Stomach (tissue), 9 donors: ENCODE measurements around the gene SND1. TPM values are rescaled to one million over a fixed set of nuclear protein-coding genes. Genes with fewer than 3 reads are reported as not detected.

Experiments
- DNase-seq, 2 donors: peaks; one replicate each; pipeline versions ENCODE4 v3.0.0 to v3.0.0-alpha.2; 2013 to 2019
- H3K27ac ChIP-seq, 5 donors: fragments of 200-600 bp in 4 of 5; sonication (generic) in 4 of 5; one replicate each; pipeline ENCODE4 v1.5.1; 2013 to 2019; ENCODE audit warnings: mild to moderate bottlenecking in 1 of 5, moderate library complexity in 1 of 5
- H3K27me3 ChIP-seq, 3 donors: fragments of 200-600 bp; sonication (generic); one replicate each; pipeline ENCODE4 v1.5.1; 2017 to 2019; ENCODE audit warnings: mixed run types in 1 of 3
- H3K36me3 ChIP-seq, 4 donors: fragments of 200-600 bp; sonication (generic); 1 replicate in 3 of 4; 2 replicates in 1 of 4; pipeline ENCODE4 v1.5.1; 2016 to 2019
- H3K4me1 ChIP-seq, 4 donors: fragments of 200-600 bp; sonication (generic); one replicate each; pipeline ENCODE4 v1.5.1; 2016 to 2019
- H3K4me3 ChIP-seq, 4 donors: fragments of 200-600 bp; sonication (generic) in 3 of 4; one replicate each; pipeline ENCODE4 v1.5.1; 2016 to 2019; ENCODE audit warnings: mild to moderate bottlenecking in 1 of 4
- H3K9me3 ChIP-seq, 4 donors: fragments of 200-600 bp; sonication (generic); one replicate each; pipeline ENCODE4 v1.5.1; 2016 to 2019
- CTCF ChIP-seq, 7 experiments: fragments of 450-650 bp in 4 of 7; fragments of 200-600 bp in 3 of 7; sonication (generic) in 3 of 7; IDR thresholded peaks; one replicate each; pipeline ENCODE4 v1.5.1; 2016 to 2019; ENCODE audit warnings: antibody characterized with exemption in 7 of 7, control low read depth in 2 of 7, mild to moderate bottlenecking in 1 of 7
- EP300 ChIP-seq: sonication (generic); formaldehyde crosslinking; IDR thresholded peaks from one replicate; pipeline ENCODE4 v1.6.1; 2017; ENCODE audit warnings: antibody characterized with exemption
- POLR2A ChIP-seq, 4 donors: fragments of 450-650 bp; IDR thresholded peaks; one replicate each; pipeline ENCODE4 v1.6.1; 2016; ENCODE audit warnings: antibody characterized with exemption in 4 of 4, control low read depth in 2 of 4, mild to moderate bottlenecking in 1 of 4, moderate library complexity in 1 of 4
- POLR2AphosphoS5 ChIP-seq, 3 donors: sonication (generic); formaldehyde crosslinking; IDR thresholded peaks; one replicate each; pipeline ENCODE4 v1.6.1; 2016; ENCODE audit warnings: antibody characterized with exemption in 3 of 3
- WGBS, 5 donors: extraction: QIAGEN DNeasy Blood & Tissue Kit in 3 of 5; methylation state at CpG; one replicate each; pipeline versions ENCODE4 v1.1.5 to v1.1.7; 2013 to 2018; 5-methylcytosine and 5-hydroxymethylcytosine counted together
- intact Hi-C: fragments of 100-400 bp; cut with DNase I; formaldehyde crosslinking; loops from one replicate; pipeline ENCODE4 v1.15.1; 2023; ENCODE audit warnings: low total_unique reads
- polyA plus RNA-seq, 3 donors: library from polyadenylated mRNA; stranded (reverse); fragments of 200-250 nt; gene quantifications; one replicate each; pipeline ENCODE4 v1.2.3, GENCODE V29; 2013
- total RNA-seq, 5 donors: library from RNA; depleted of rRNA; stranded (reverse); fragments of >200 nt; gene quantifications; one replicate each; pipeline versions ENCODE4 v1.1.0 to v1.2.3, GENCODE V29; 2014 to 2016
- donor health status: healthy with polysubstance abuse.
- donor health status: Bipolar disorder and iron deficiency.
- donor health status: healthy.

Gene SND1
- total and polyA plus RNA-seq, 8 donors: 63.3 to 799 (median 126) TPM

GRCh38 chr7:127730658-127731276 lies 78.8 kb downstream of the SND1 start:
- H3K4me1 ChIP-seq: peaks cover 0 to under 1% (median 0%) of the 10 kb centered on the region in 4 donors
- intact Hi-C loops: no loop called here
- DNase-seq: no peak
- no peak overlapping the region for H3K27ac ChIP-seq
- 90 to 95% (median 95%) methylated on average over 13 of the region's 13 CpGs for WGBS, 5 donors
- no peak overlapping the region for H3K4me3 ChIP-seq
- no peaks in the 10 kb centered on the region for H3K27me3 ChIP-seq
- no peak for TF ChIP-seq POLR2A (IDR thresholded peaks at IDR 0.05)
- TF ChIP-seq CTCF (IDR thresholded peaks at IDR 0.05): no peak
- TF ChIP-seq EP300: no peak
- TF ChIP-seq POLR2AphosphoS5 (IDR thresholded peaks at IDR 0.05): no peak
- H3K9me3 ChIP-seq: no peaks in the 10 kb centered on the region
- peaks cover 0 to 85% (median 80%) of the 10 kb centered on the region in 4 donors for H3K36me3 ChIP-seq

GRCh38 chr7:127731431-127732080 lies 79.6 kb downstream of the SND1 start:
- WGBS, 5 donors: 80 to 88% (median 83%) methylated on average over 10 of the region's 10 CpGs
- TF ChIP-seq POLR2A (IDR thresholded peaks at IDR 0.05) (no peak), CTCF (IDR thresholded peaks at IDR 0.05) (no peak), POLR2AphosphoS5 (IDR thresholded peaks at IDR 0.05) (no peak), EP300 (no peak)

GRCh38 chr7:127732306-127732705 lies 80.3 kb downstream of the SND1 start:
- TF ChIP-seq POLR2AphosphoS5 (IDR thresholded peaks at IDR 0.05): no peak
- no peak for TF ChIP-seq CTCF (IDR thresholded peaks at IDR 0.05)
- TF ChIP-seq POLR2A (IDR thresholded peaks at IDR 0.05): no peak
- no peak for TF ChIP-seq EP300
- Histone ChIP-seq H3K4me3 (no peak overlapping the region), H3K27ac (no peak overlapping the region), H3K9me3 (no peaks in the 10 kb centered on the region), H3K4me1 (peaks cover 0 to 11% (median 8%) of the 10 kb centered on the region in 4 donors), H3K27me3 (no peaks in the 10 kb centered on the region), H3K36me3 (peaks cover 0 to 79% (median 73%) of the 10 kb centered on the region in 4 donors)
- DNase-seq: no peak
- intact Hi-C loops: no loop called here
- WGBS, 5 donors: 76 to 93% (median 87%) methylated on average over 2 of the region's 2 CpGs

More at GRCh38 chr7:127731431-127732080, 79.6 kb downstream of the SND1 start:
- Histone ChIP-seq H3K4me1 (peaks cover 0 to 8% (median 4%) of the 10 kb centered on the region in 4 donors), H3K9me3 (no peaks in the 10 kb centered on the region), H3K4me3 (no peak overlapping the region), H3K27ac (no peak overlapping the region), H3K27me3 (no peaks in the 10 kb centered on the region), H3K36me3 (peaks cover 0 to 81% (median 73%) of the 10 kb centered on the region in 4 donors)
- no peak for DNase-seq
- intact Hi-C loops: no loop called here

- TF ChIP-seq POLR2A (IDR thresholded peaks at IDR 0.05) (no peak), POLR2AphosphoS5 (IDR thresholded peaks at IDR 0.05) (no peak), EP300 (no peak), CTCF (IDR thresholded peaks at IDR 0.05) (no peak)
- H3K27me3 ChIP-seq: no peaks in the 10 kb centered on the region
- peaks cover 0 to 11% (median 9%) of the 10 kb centered on the region in 4 donors for H3K4me1 ChIP-seq
- 81 to 91% (median 89%) methylated on average over 3 of the region's 3 CpGs for WGBS, 5 donors
- no peak overlapping the region for H3K4me3 ChIP-seq
- intact Hi-C loops: no loop called here
- no peak for DNase-seq
- H3K36me3 ChIP-seq: peaks cover 0 to 65% (median 61%) of the 10 kb centered on the region in 4 donors
- H3K27ac ChIP-seq: no peak overlapping the region
- no peaks in the 10 kb centered on the region for H3K9me3 ChIP-seq
Measured at GRCh38 chr7:127733986-127734385, 82.0 kb downstream of the SND1 start.
